Measurements from ENCODE around the gene LRRC75A. TPM values are rescaled to one million over a fixed set of nuclear protein-coding genes. Genes with fewer than 3 reads are reported as not detected.
"Not testable (repeated sequence)": the region's sequence is repeated elsewhere in the genome, so short reads cannot be mapped to it uniquely, and the experiment has no call there.

The LRRC75A gene
- total and polyA plus RNA-seq, 7 donors, result 2.2 to 40.5 (median 5.7) TPM

GRCh38 chr17:16407911-16408588 lies 83.9 kb downstream of the LRRC75A start:
- DNase-seq, result peak; percentile 87
- Histone ChIP-seq H3K4me3 (peak overlapping the region in 2 of 4 donors; percentile 10 to 53), H3K4me1 (peaks cover 0 to 23% (median 18%) of the 10 kb centered on the region in 4 donors), H3K27ac (peak overlapping the region; percentile 61 to 72 (median 68)), H3K27me3 (peaks cover 0 to 15% (median 0%) of the 10 kb centered on the region in 3 donors), H3K9me3 (no peaks in the 10 kb centered on the region), H3K36me3 (no peaks in the 10 kb centered on the region)
- TF ChIP-seq EP300 (IDR thresholded peaks at IDR 0.05), result no peak
- no peak for TF ChIP-seq POLR2A (IDR thresholded peaks at IDR 0.05)
- no peak for TF ChIP-seq CTCF (IDR thresholded peaks at IDR 0.05)
- intact Hi-C loops (cut with DNase I), result no loop called here
- WGBS, 2 donors, result 31 to 38% methylated on average over 14 of the region's 14 CpGs

GRCh38 chr17:16406742-16407674 lies 85.0 kb downstream of the LRRC75A start:
- Histone ChIP-seq H3K27me3 (peaks cover 0 to 15% (median 0%) of the 10 kb centered on the region in 3 donors), H3K36me3 (no peaks in the 10 kb centered on the region), H3K4me3 (peak overlapping the region; percentile 34 to 61 (median 51)), H3K27ac (peak overlapping the region; percentile 61 to 72 (median 68)), H3K4me1 (peaks cover 0 to 23% (median 18%) of the 10 kb centered on the region in 4 donors), H3K9me3 (no peaks in the 10 kb centered on the region)
- TF ChIP-seq POLR2AphosphoS5 (IDR thresholded peaks at IDR 0.05), result peak in 3 of 4 donors; percentile 4 to 13 (median 7)
- TF ChIP-seq POLR2A (IDR thresholded peaks at IDR 0.05), result no peak
- 6 to 7% methylated on average over 67 of the region's 67 CpGs for WGBS, 2 donors
- no peak for DNase-seq
- intact Hi-C loops (cut with DNase I), result no loop called here

- H3K4me3 ChIP-seq; intact Hi-C loops (cut with DNase I); H3K9me3 ChIP-seq; DNase-seq; H3K27ac ChIP-seq; H3K36me3 ChIP-seq: not testable (repeated sequence)
- WGBS, 2 donors, result 94 to 95% methylated on average over 9 of the region's 9 CpGs
- Histone ChIP-seq H3K27me3 (peaks cover 0 to 15% (median 0%) of the 10 kb centered on the region in 3 donors), H3K4me1 (peaks cover 0 to 23% (median 18%) of the 10 kb centered on the region in 4 donors)
These were observed 88.1 kb downstream of the LRRC75A start for GRCh38 chr17:16403847-16404246.

GRCh38 chr17:16398270-16399267 lies 93.4 kb downstream of the LRRC75A start:
- Histone ChIP-seq H3K4me1 (no peaks in the 10 kb centered on the region), H3K9me3 (no peaks in the 10 kb centered on the region), H3K36me3 (no peaks in the 10 kb centered on the region), H3K27ac (no peak overlapping the region), H3K27me3 (no peaks in the 10 kb centered on the region), H3K4me3 (no peak overlapping the region)
- 52 to 75% methylated on average over 9 of the region's 9 CpGs for WGBS, 2 donors
- no peak for DNase-seq
- intact Hi-C loops (cut with DNase I), result no loop called here
- TF ChIP-seq POLR2AphosphoS5 (IDR thresholded peaks at IDR 0.05) (no peak), EP300 (IDR thresholded peaks at IDR 0.05) (no peak), POLR2A (IDR thresholded peaks at IDR 0.05) (no peak), CTCF (IDR thresholded peaks at IDR 0.05) (no peak)

- H3K36me3 ChIP-seq; intact Hi-C loops (cut with DNase I); H3K27me3 ChIP-seq; H3K4me3 ChIP-seq; H3K9me3 ChIP-seq; H3K4me1 ChIP-seq; DNase-seq: not testable (repeated sequence)
- WGBS, 2 donors, result 76 to 85% methylated on average over 2 of the region's 2 CpGs
- H3K27ac ChIP-seq, result peak overlapping the region in 1 of 4 donors; percentile 28
These were observed 95.3 kb downstream of the LRRC75A start for GRCh38 chr17:16396693-16397092.

GRCh38 chr17:16395887-16396286 lies 96.1 kb downstream of the LRRC75A start:
- H3K27me3 ChIP-seq; intact Hi-C loops (cut with DNase I); H3K36me3 ChIP-seq; H3K4me3 ChIP-seq; H3K4me1 ChIP-seq; H3K9me3 ChIP-seq: not testable (repeated sequence)
- peak overlapping the region in 1 of 4 donors; percentile 28 for H3K27ac ChIP-seq
- peak; percentile 65 for DNase-seq
- WGBS, 2 donors, result 69 to 71% methylated on average over 4 of the region's 4 CpGs

GRCh38 chr17:16392491-16392890 lies 99.5 kb downstream of the LRRC75A start:
- H3K4me3 ChIP-seq; H3K9me3 ChIP-seq; intact Hi-C loops (cut with DNase I); H3K27ac ChIP-seq; DNase-seq; H3K4me1 ChIP-seq; H3K27me3 ChIP-seq; H3K36me3 ChIP-seq: not testable (repeated sequence)
- 90 to 94% methylated on average over 11 of the region's 11 CpGs for WGBS, 2 donors
